ENCODE results near the gene ZNF280D.

- no peak for TF ChIP-seq TARDBP (IDR thresholded peaks at IDR 0.05)
- no peak for TF ChIP-seq ELF4 (IDR thresholded peaks at IDR 0.05)
- TF ChIP-seq SUZ12 (IDR thresholded peaks at IDR 0.05), result no peak
- no peak for TF ChIP-seq FOXM1 (IDR thresholded peaks at IDR 0.05; ENCODE audit: borderline replicate concordance)
- no peak for TF ChIP-seq L3MBTL2 (conservative IDR thresholded peaks at IDR 0.05)
- TF ChIP-seq SP1 (IDR thresholded peaks at IDR 0.05), result no peak
- TF ChIP-seq BHLHE40 (IDR thresholded peaks at IDR 0.05; ENCODE audit: borderline replicate concordance), result no peak
- TF ChIP-seq, protein P1, sequence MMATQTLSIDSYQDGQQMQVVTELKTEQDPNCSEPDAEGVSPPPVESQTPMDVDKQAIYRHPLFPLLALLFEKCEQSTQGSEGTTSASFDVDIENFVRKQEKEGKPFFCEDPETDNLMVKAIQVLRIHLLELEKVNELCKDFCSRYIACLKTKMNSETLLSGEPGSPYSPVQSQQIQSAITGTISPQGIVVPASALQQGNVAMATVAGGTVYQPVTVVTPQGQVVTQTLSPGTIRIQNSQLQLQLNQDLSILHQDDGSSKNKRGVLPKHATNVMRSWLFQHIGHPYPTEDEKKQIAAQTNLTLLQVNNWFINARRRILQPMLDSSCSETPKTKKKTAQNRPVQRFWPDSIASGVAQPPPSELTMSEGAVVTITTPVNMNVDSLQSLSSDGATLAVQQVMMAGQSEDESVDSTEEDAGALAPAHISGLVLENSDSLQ (IDR thresholded peaks at IDR 0.05), result no peak
Observed at GRCh38 chr15:56608993-56609392, 124.3 kb downstream of the ZNF280D start.
